GM12878 (cell line): ENCODE data around the gene MTMR1. TPM values are rescaled to one million over a fixed set of nuclear protein-coding genes. Genes with fewer than 3 reads are reported as not detected.

Experiments used
- ATAC-seq: fragments of 200-7000 bp; cut with Tn5 transposase; 3 replicates; pipeline ENCODE4 v1.9.1; 2020; ENCODE audit warnings: mild to moderate bottlenecking, moderate library complexity
- BruUV-seq: library from RNA; stranded (reverse); fragments of 400-500 nt; replicated peaks from 2 replicates; lab custom pipeline; 2021; lab: Mats Ljungman, UMichigan
- CTCF ChIA-PET: fragments of 300-600 bp; sonication (Branson Sonifier 250); formaldehyde crosslinking; extraction: SDS; loops from one replicate; lab custom pipeline; 2021; ENCODE audit warnings: inconsistent platforms; lab: Yijun Ruan, JAX
- POLR2A ChIA-PET: fragments of 350-600 bp; formaldehyde crosslinking; extraction: SDS; loops from one replicate; lab custom pipeline; 2021; ENCODE audit warnings: inconsistent platforms; lab: Charles Lee
- RAD21 ChIA-PET: fragments of 300-600 bp; sonication (Branson Sonifier 250); formaldehyde crosslinking; loops from one replicate; lab custom pipeline; 2023; ENCODE audit warnings: antibody characterized with exemption; ENCODE audit not compliant: unreplicated experiment; lab: Charles Lee
- SMC1A ChIA-PET: fragments of 300-600 bp; sonication (Branson Sonifier 250); formaldehyde crosslinking; loops from one replicate; lab custom pipeline; 2023; ENCODE audit not compliant: unreplicated experiment, uncharacterized antibody; lab: Charles Lee
- DNase-seq: peaks from one replicate; pipeline ENCODE4 v3.0.0-alpha.2; 2011; ENCODE audit warnings: low read depth, low spot score
- FAIRE-seq: peaks from 3 replicates; lab custom pipeline; 2011; peaks lifted over from hg19 to GRCh38; lab: Jason Lieb, UNC
- H2AFZ ChIP-seq: 2 replicates; pipeline ENCODE4 v1.6.0; 2011; ENCODE audit warnings: low read depth, low read length, control low read depth; ENCODE audit not compliant: control insufficient read depth
- H3K27ac ChIP-seq: 2 replicates; pipeline ENCODE4 v1.5.1; 2011; ENCODE audit warnings: control low read depth; ENCODE audit not compliant: control insufficient read depth, insufficient read depth
- H3K27me3 ChIP-seq, 2 experiments: replicated peaks in 1 of 2; 2 replicates each; pipeline versions ENCODE4 v1.6.0 to v1.6.1; 2011; ENCODE audit warnings: low read length in 1 of 2; ENCODE audit not compliant: control insufficient read depth in 2 of 2, insufficient read depth in 2 of 2
- H3K36me3 ChIP-seq, 2 experiments: 2 replicates each; pipeline ENCODE4 v1.5.1; 2011; ENCODE audit warnings: low read length in 1 of 2; ENCODE audit not compliant: control insufficient read depth in 2 of 2, insufficient read depth in 2 of 2
- H3K4me1 ChIP-seq: 2 replicates; pipeline ENCODE4 v1.6.1; 2011; ENCODE audit warnings: mild to moderate bottlenecking, low read length, moderate library complexity, mixed read lengths; ENCODE audit not compliant: control insufficient read depth, insufficient read depth
- H3K4me2 ChIP-seq: 2 replicates; pipeline ENCODE4 v1.6.0; 2011; ENCODE audit warnings: control low read depth; ENCODE audit not compliant: control insufficient read depth, insufficient read depth
- H3K4me3 ChIP-seq: fragments of 200-600 bp; sonication (generic); 2 replicates; pipeline ENCODE4 v1.5.1; 2016
- H3K79me2 ChIP-seq: 2 replicates; pipeline ENCODE4 v1.6.0; 2011; ENCODE audit warnings: low read length; ENCODE audit not compliant: control insufficient read depth, insufficient read depth
- H3K9ac ChIP-seq: 2 replicates; pipeline ENCODE4 v1.8.0; 2011; ENCODE audit warnings: low read length, control low read depth, mixed read lengths; ENCODE audit not compliant: control insufficient read depth, insufficient read depth
- H3K9me3 ChIP-seq: replicated peaks from 3 replicates; pipeline ENCODE4 v1.5.1; 2011; ENCODE audit warnings: mild to moderate bottlenecking, low read length; ENCODE audit not compliant: control insufficient read depth, insufficient read depth
- H4K20me1 ChIP-seq: 2 replicates; pipeline ENCODE4 v1.6.0; 2011; ENCODE audit not compliant: control insufficient read depth, insufficient read depth
- BMI1 ChIP-seq: fragments of 450-650 bp; IDR thresholded peaks from 2 replicates; pipeline ENCODE4 v1.6.1; 2016; ENCODE audit warnings: mild to moderate bottlenecking, moderate library complexity, borderline replicate concordance
- FOS ChIP-seq: IDR thresholded peaks from 3 replicates; pipeline ENCODE4 v1.6.1; 2011; ENCODE audit warnings: borderline replicate concordance; ENCODE audit not compliant: insufficient read length; ENCODE audit errors: extremely low read depth
- IKZF1 ChIP-seq: fragments of 450-650 bp; conservative IDR thresholded peaks from 2 replicates; pipeline ENCODE4 v1.6.1; 2017; ENCODE audit warnings: antibody characterized with exemption, mild to moderate bottlenecking
- IRF4 ChIP-seq: IDR thresholded peaks from 2 replicates; pipeline ENCODE4 v1.6.1; 2011; ENCODE audit warnings: low read depth, low read length
- POLR2A ChIP-seq: IDR thresholded peaks from 2 replicates; pipeline ENCODE4 v1.6.1; 2011; ENCODE audit warnings: low read depth, mild to moderate bottlenecking, low read length
- RFX5 ChIP-seq: IDR thresholded peaks from 2 replicates; pipeline ENCODE4 v1.6.1; 2011; ENCODE audit warnings: low read depth, low read length, improper control_type of control experiment
- SPI1 ChIP-seq: IDR thresholded peaks from 2 replicates; pipeline ENCODE4 v1.6.1; 2011; ENCODE audit warnings: low read depth, mild to moderate bottlenecking, low read length, moderate library complexity, borderline replicate concordance; ENCODE audit not compliant: insufficient read depth
- SREBF1 ChIP-seq: IDR thresholded peaks from 2 replicates; pipeline ENCODE4 v1.6.1; 2012; ENCODE audit warnings: mild to moderate bottlenecking, low read length
- TAF1 ChIP-seq: IDR thresholded peaks from 2 replicates; pipeline ENCODE4 v1.6.1; 2011; ENCODE audit warnings: mild to moderate bottlenecking, low read depth, low read length, borderline replicate concordance
- TBL1XR1 ChIP-seq: IDR thresholded peaks from 2 replicates; pipeline ENCODE4 v1.6.1; 2012; ENCODE audit warnings: low read depth, low read length, improper control_type of control experiment
- TCF3 ChIP-seq: IDR thresholded peaks from 2 replicates; pipeline ENCODE4 v1.6.1; 2012; ENCODE audit warnings: low read depth, mild to moderate bottlenecking, low read length, borderline replicate concordance; ENCODE audit not compliant: insufficient read depth
- TCF7 ChIP-seq: IDR thresholded peaks from 2 replicates; pipeline ENCODE4 v1.6.1; 2014; ENCODE audit warnings: antibody characterized with exemption, borderline replicate concordance
- ZNF217 ChIP-seq: fragments of 450-650 bp; IDR thresholded peaks from 2 replicates; pipeline ENCODE4 v1.6.1; 2017; ENCODE audit warnings: antibody characterized with exemption, mild to moderate bottlenecking
- WGBS: methylation state at CpG from one replicate; pipeline ENCODE4 v1.1.6; 2016; ENCODE audit warnings: low lambda C conversion rate; ENCODE audit not compliant: insufficient replicate concordance, insufficient coverage; ENCODE audit errors: missing lambda C conversion rate; 5-methylcytosine and 5-hydroxymethylcytosine counted together
- in situ Hi-C: fragments of 300-500 bp; cut with MboI; formaldehyde crosslinking; loops from 9 replicates; pipeline ENCODE4 v1.14.3; 2018; ENCODE audit warnings: mixed read lengths
- intact Hi-C: fragments of 100-400 bp; cut with micrococcal nuclease; formaldehyde crosslinking; loops from one replicate; pipeline ENCODE4 v1.14.2; 2022; ENCODE audit not compliant: unreplicated experiment
- polyA plus RNA-seq, 11 experiments: library from polyadenylated mRNA; depleted of rRNA in 4 of 11; unstranded in 6 of 11; stranded (reverse) in 5 of 11; fragments of >200 nt; fragmentation: Nextera tagmentation in 4 of 11; fragmentation: Illumina TruSeq in 1 of 11; extraction: Ambion mirVana in 4 of 11; extraction: Trizol in 1 of 11; gene quantifications; 1 replicate in 1 of 11; 2 replicates in 10 of 11; pipeline versions ENCODE4 v1.2.1 to v1.2.3, GENCODE V29; 2011 to 2016; ENCODE audit warnings: inconsistent platforms in 2 of 11, missing spikeins in 2 of 11, low read depth in 1 of 11
- total RNA-seq, 4 experiments: library from RNA; depleted of rRNA in 3 of 4; stranded (reverse); fragments of >200 nt in 3 of 4; fragmentation: Illumina TruSeq in 1 of 4; extraction: Trizol in 1 of 4; gene quantifications; 2 replicates each; pipeline versions ENCODE4 v1.2.1 to v1.2.3, GENCODE V29; 2013 to 2021
- TF ChIP-seq, protein P1 (sequence below): fragments of 450-650 bp; IDR thresholded peaks from 2 replicates; pipeline ENCODE4 v1.6.1; 2017; ENCODE audit warnings: mild to moderate bottlenecking, low read depth, inconsistent platforms; ENCODE audit not compliant: poor library complexity, severe bottlenecking
- TF ChIP-seq, protein P2 (sequence below): IDR thresholded peaks from 2 replicates; pipeline ENCODE4 v1.6.1; 2012; ENCODE audit warnings: low read depth, low read length, improper control_type of control experiment
- TF ChIP-seq, protein P3 (sequence below): fragments of 450-650 bp; IDR thresholded peaks from 2 replicates; pipeline ENCODE4 v1.6.1; 2018; ENCODE audit warnings: borderline replicate concordance, mild to moderate bottlenecking; ENCODE audit not compliant: partially characterized antibody

Gene MTMR1
- total and polyA plus RNA-seq, 10 of the 15 experiments (the other 5 are each of a cell fraction or from before 2014, with no cell fraction given), result 1.2 to 32.2 (median 22.9) TPM

DNA sequence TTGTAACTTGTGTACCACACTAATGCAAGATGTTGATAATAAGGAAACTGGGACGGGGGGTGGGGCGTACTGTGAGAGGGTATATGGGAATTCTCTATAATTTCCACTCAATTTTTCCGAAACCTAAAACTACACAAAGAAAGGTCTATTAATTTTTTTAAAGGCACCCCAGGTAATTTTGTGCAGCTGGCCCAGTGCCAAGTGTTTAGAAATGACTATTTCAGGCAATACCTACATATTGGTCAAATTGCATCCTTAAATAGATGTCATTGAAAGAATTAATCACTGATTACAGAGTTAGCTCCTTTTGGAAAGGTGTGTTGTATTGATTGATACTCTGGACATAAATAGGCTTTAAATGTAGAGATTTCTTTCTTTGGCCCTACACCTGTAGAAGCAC lies 10.1 kb upstream of the MTMR1 start:
- CTCF ChIA-PET, result interaction anchor here (0.6 to 3.8 kb wide), 18 partner anchors 9 to 1211 kb away, joined by 3 to 68 read pairs (median 6); partner anchors contain the start of gene MTMR1
- POLR2A ChIA-PET, result no interaction called here

More for the DNA sequence above, 10.1 kb upstream of the MTMR1 start:
- Histone ChIP-seq H3K79me2 (no peaks in the 10 kb centered on the region), H3K9ac (no peak overlapping the region), H3K27me3 (no peaks in the 10 kb centered on the region), H3K9me3 (no peaks in the 10 kb centered on the region), H3K4me3 (no peak overlapping the region), H3K4me2 (no peak overlapping the region), H2AFZ (no peak overlapping the region), H3K27ac (no peak overlapping the region), H4K20me1 (no peaks in the 10 kb centered on the region), H3K36me3 (no peaks in the 10 kb centered on the region), H3K4me1 (no peaks in the 10 kb centered on the region)
- WGBS, result 45% methylated on average over 3 of the region's 3 CpGs
- in situ Hi-C loops (loop anchor here (25.0 kb wide), 1 partner anchor 1171 kb away; the partner anchor contains the start of gene IDS), intact Hi-C loops (loop anchor here (1.0 kb wide), 1 partner anchor 33 kb away; no protein-coding TSS in a partner anchor)
- ATAC-seq (no peak), FAIRE-seq (no peak), DNase-seq (no peak)
- SMC1A ChIA-PET, result interaction anchor here (0.8 to 11.8 kb wide), 6 partner anchors 9 to 71 kb away, joined by 3 to 132 read pairs (median 10); partner anchors contain the start of gene MTMR1
- no TSS peak for BruUV-seq
- TF ChIP-seq TAF1 (no peak), TCF7 (no peak), IKZF1 (no peak), ZNF217 (no peak), SPI1 (no peak), RFX5 (no peak), TBL1XR1 (no peak), FOS (no peak), SREBF1 (no peak), TCF3 (no peak), IRF4 (no peak), BMI1 (no peak), POLR2A (no peak)
- TF ChIP-seq, protein P1, sequence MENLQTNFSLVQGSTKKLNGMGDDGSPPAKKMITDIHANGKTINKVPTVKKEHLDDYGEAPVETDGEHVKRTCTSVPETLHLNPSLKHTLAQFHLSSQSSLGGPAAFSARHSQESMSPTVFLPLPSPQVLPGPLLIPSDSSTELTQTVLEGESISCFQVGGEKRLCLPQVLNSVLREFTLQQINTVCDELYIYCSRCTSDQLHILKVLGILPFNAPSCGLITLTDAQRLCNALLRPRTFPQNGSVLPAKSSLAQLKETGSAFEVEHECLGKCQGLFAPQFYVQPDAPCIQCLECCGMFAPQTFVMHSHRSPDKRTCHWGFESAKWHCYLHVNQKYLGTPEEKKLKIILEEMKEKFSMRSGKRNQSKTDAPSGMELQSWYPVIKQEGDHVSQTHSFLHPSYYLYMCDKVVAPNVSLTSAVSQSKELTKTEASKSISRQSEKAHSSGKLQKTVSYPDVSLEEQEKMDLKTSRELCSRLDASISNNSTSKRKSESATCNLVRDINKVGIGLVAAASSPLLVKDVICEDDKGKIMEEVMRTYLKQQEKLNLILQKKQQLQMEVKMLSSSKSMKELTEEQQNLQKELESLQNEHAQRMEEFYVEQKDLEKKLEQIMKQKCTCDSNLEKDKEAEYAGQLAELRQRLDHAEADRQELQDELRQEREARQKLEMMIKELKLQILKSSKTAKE, result no peak
- TF ChIP-seq, protein P2, sequence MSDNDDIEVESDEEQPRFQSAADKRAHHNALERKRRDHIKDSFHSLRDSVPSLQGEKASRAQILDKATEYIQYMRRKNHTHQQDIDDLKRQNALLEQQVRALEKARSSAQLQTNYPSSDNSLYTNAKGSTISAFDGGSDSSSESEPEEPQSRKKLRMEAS, result no peak
- TF ChIP-seq, protein P3, sequence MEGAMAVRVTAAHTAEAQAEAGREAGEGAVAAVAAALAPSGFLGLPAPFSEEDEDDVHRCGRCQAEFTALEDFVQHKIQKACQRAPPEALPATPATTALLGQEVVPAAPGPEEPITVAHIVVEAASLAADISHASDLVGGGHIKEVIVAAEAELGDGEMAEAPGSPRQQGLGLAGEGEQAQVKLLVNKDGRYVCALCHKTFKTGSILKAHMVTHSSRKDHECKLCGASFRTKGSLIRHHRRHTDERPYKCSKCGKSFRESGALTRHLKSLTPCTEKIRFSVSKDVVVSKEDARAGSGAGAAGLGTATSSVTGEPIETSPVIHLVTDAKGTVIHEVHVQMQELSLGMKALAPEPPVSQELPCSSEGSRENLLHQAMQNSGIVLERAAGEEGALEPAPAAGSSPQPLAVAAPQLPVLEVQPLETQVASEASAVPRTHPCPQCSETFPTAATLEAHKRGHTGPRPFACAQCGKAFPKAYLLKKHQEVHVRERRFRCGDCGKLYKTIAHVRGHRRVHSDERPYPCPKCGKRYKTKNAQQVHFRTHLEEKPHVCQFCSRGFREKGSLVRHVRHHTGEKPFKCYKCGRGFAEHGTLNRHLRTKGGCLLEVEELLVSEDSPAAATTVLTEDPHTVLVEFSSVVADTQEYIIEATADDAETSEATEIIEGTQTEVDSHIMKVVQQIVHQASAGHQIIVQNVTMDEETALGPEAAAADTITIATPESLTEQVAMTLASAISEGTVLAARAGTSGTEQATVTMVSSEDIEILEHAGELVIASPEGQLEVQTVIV, result no peak
- RAD21 ChIA-PET, result interaction anchor here (0.6 to 2.3 kb wide), 6 partner anchors 9 to 38 kb away, joined by 3 to 28 read pairs (median 6); no protein-coding TSS in a partner anchor
